ENCODE results near the gene TANC1.

Gene TANC1

DNA sequence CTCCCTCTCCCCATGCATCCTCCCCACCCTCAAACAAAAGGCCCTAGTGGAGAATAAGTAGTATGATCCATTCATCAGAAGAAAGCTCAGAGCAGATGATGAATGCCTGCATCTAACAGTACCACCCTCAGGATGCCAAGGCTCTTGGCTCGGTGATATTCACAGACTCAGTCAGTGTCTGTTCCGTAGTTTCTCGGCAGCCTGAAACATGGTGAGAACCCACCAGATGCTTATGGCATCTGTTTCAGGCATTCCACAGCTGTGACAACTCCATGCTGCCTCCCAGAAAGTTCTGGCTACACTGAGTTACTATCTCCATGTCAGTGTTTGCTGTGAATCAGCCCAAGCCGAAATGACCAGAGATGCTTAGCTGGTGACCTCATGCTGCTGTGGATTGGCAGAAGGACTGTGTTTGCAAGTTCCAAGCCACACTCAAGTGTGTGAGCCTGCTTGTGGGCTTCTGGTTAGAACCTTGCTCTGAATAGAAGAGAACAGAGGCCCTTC, 234.2 kb downstream of the TANC1 start:
- Histone ChIP-seq H3K9me3 (ENCODE audit: control insufficient read depth, insufficient read depth, low read length) (no peaks in the 10 kb centered on the region), H3K36me3 (ENCODE audit: insufficient read depth, low read length) (peaks cover 2% of the 10 kb centered on the region; the same call in 1 of the 2 replicates), H3K9ac (ENCODE audit: low read depth, low read length) (no peak overlapping the region), H3K4me1 (ENCODE audit: insufficient read depth, low read length) (no peaks in the 10 kb centered on the region; the same call in 1 of the 2 replicates)

- Histone ChIP-seq H3K36me3 (ENCODE audit: insufficient read depth, low read length) (peaks cover 2% of the 10 kb centered on the region; the same call in 1 of the 2 replicates), H3K4me1 (ENCODE audit: insufficient read depth, low read length) (no peaks in the 10 kb centered on the region; the same call in 1 of the 2 replicates), H3K9ac (ENCODE audit: low read depth, low read length) (no peak overlapping the region), H3K9me3 (ENCODE audit: control insufficient read depth, insufficient read depth, low read length) (no peaks in the 10 kb centered on the region)
Observed at GRCh38 chr2:159204381-159205144, 236.1 kb downstream of the TANC1 start.

DNA sequence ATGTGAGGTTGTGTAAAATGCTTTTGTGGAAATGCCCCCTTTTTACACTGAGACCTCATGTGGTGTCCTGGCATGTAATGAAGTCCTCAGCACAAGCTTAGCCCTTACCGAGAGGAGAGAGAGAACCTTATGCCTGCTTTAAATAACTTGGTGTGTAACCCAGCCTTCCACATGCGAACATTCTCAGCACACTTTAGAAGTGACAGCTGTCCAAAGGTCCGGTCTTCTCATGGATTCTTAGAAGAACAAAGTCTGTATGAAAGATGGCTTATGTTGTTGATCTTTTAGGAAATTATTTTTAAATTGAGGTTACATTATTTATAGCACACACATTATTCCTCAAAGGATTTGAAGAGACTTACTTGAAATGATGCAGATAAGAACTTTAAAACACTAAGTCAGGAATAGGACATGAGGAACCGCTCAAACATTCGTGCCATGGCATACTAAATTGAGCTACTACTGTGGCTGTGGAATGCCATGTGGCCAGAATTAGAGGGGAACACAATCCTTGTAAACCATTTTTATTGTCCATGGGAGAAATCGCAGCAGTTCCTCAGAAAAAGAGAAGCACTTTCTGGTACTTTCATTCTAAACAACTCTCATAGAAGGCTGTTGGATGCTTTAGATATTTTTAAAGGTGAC, 238.4 kb downstream of the TANC1 start:
- Histone ChIP-seq H3K36me3 (ENCODE audit: insufficient read depth, low read length) (peaks cover 2% of the 10 kb centered on the region; the same call in 1 of the 2 replicates), H3K9me3 (ENCODE audit: control insufficient read depth, insufficient read depth, low read length) (no peaks in the 10 kb centered on the region), H3K9ac (ENCODE audit: low read depth, low read length) (no peak overlapping the region), H3K4me1 (ENCODE audit: insufficient read depth, low read length) (peaks cover 6% of the 10 kb centered on the region; the same call in 1 of the 2 replicates)

- no peak overlapping the region for H3K9ac ChIP-seq (ENCODE audit: low read depth, low read length)
- H3K9me3 ChIP-seq (ENCODE audit: control insufficient read depth, insufficient read depth, low read length), result no peaks in the 10 kb centered on the region
- H3K36me3 ChIP-seq (ENCODE audit: insufficient read depth, low read length), result peaks cover 2% of the 10 kb centered on the region; the same call in 1 of the 2 replicates
- peaks cover 13% of the 10 kb centered on the region for H3K4me1 ChIP-seq (ENCODE audit: insufficient read depth, low read length)
Observed at GRCh38 chr2:159208438-159208837, 240.0 kb downstream of the TANC1 start.

- H3K9ac ChIP-seq (ENCODE audit: low read depth, low read length), result no peak overlapping the region
Observed at GRCh38 chr2:159209341-159210306, 241.2 kb downstream of the TANC1 start.

DNA sequence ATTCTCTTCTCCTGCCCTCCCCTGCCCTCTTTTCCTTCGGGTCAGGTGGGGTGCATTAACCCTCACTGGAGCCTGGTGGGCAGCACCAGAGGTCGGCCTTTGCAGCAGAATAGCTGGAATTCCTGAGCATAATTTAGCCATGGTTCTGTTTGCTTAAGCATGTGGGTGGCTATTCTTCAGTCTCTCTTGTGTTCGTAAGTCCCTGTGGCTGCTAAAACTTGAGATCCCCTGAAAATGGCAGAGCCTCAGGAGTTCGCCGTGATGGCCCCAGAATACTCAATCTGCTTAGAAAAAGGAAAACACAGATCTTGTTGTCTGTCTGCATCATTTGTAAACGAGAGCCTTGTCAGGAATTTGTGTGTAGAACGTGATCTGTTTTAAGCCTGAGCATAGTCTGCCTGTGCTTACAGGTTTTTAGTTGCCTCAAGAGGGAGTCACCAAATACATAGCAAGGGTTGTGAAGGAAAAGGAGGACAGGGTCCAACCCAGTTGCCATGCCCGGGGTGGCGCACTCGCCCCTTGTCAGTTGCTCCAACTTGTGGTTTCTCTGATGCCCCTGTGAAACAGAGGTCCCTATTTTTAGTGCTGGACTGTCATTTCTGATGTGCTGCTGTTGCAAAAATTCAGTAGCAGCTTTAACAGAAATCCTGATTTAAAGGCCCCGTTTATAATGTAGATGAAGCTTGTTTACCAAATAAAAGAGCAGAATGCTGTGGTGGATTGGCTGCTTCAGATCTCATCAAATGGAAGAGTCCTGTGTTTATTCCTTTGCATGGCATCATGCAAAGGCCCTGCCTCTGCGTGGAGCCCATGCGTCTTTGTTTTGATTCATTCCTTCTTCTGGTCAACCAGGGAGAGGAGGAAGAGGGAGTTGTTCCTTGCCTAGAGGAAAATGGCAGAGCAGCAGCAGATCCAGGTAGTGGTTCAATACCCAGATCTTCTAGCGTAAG, 243.3 kb downstream of the TANC1 start:
- Histone ChIP-seq H3K4me1 (ENCODE audit: insufficient read depth, low read length) (peaks cover 13% of the 10 kb centered on the region), H3K36me3 (ENCODE audit: insufficient read depth, low read length) (peaks cover 5% of the 10 kb centered on the region), H3K9me3 (ENCODE audit: control insufficient read depth, insufficient read depth, low read length) (no peaks in the 10 kb centered on the region)

More at GRCh38 chr2:159209341-159210306, 241.2 kb downstream of the TANC1 start:
- Histone ChIP-seq H3K36me3 (ENCODE audit: insufficient read depth, low read length) (peaks cover 5% of the 10 kb centered on the region), H3K9me3 (ENCODE audit: control insufficient read depth, insufficient read depth, low read length) (no peaks in the 10 kb centered on the region), H3K4me1 (ENCODE audit: insufficient read depth, low read length) (peaks cover 13% of the 10 kb centered on the region)

GRCh38 chr2:159213296-159213695, 244.9 kb downstream of the TANC1 start:
- Histone ChIP-seq H3K4me1 (ENCODE audit: insufficient read depth, low read length) (peaks cover 13% of the 10 kb centered on the region), H3K9ac (ENCODE audit: low read depth, low read length) (no peak overlapping the region), H3K9me3 (ENCODE audit: control insufficient read depth, insufficient read depth, low read length) (no peaks in the 10 kb centered on the region), H3K36me3 (ENCODE audit: insufficient read depth, low read length) (peaks cover 3% of the 10 kb centered on the region)

More for the DNA sequence above, 243.3 kb downstream of the TANC1 start:
- peak overlapping the region; percentile 14; the same call in 1 of the 2 replicates for H3K9ac ChIP-seq (ENCODE audit: low read depth, low read length)

DNA sequence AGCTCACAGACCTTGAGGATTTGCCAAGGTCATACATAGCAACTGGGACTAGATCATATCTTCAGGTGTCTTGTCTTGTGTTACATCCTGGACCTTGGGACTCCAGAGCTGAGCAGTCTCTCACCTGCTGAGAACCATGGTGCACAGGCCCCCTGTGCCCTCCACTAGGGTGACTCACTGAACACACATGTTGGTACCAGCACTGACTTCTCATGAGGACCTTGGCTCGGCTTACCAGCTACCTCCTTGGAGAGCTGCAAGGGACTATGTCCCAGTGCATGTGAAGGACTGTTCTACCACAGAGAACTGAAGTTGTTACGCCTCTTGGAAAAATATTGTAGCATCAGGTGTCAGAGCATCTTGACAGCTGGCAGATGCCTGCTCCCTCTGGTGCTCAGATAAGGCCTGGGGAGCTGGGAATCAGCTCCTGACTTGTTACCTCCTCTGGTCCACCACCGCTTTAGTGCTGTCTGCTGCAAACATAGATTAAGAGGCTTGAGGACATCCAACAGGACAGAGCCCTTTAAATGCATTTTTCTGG, 246.0 kb downstream of the TANC1 start:
- H3K9ac ChIP-seq (ENCODE audit: low read depth, low read length), result no peak overlapping the region
- H3K36me3 ChIP-seq (ENCODE audit: insufficient read depth, low read length), result peaks cover 3% of the 10 kb centered on the region
- H3K4me1 ChIP-seq (ENCODE audit: insufficient read depth, low read length), result peaks cover 13% of the 10 kb centered on the region
- no peaks in the 10 kb centered on the region for H3K9me3 ChIP-seq (ENCODE audit: control insufficient read depth, insufficient read depth, low read length)

GRCh38 chr2:159215116-159215515, 246.7 kb downstream of the TANC1 start:
- no peak overlapping the region for H3K9ac ChIP-seq (ENCODE audit: low read depth, low read length)
- no peaks in the 10 kb centered on the region for H3K9me3 ChIP-seq (ENCODE audit: control insufficient read depth, insufficient read depth, low read length)
- peaks cover 13% of the 10 kb centered on the region for H3K4me1 ChIP-seq (ENCODE audit: insufficient read depth, low read length)
- H3K36me3 ChIP-seq (ENCODE audit: insufficient read depth, low read length), result peaks cover 3% of the 10 kb centered on the region

DNA sequence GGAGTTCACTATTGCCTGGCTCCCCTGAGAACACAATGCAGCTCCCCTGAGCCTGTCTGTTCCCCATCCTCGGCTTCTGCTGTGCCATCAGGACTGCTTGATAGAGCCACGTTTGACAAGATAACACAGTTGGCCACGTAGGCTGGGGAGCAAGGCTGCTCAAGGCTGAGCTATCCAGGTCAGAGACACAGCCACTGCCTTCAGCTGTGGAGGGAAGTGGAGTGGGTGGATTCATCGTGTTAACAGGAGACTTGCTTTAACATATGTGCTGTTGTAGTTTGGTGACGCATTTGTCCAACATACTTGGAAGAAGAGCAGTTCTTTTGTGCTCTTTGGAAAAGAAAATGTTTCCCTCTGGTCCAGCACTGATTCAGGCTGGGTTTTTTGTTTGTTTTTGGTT, 249.2 kb downstream of the TANC1 start:
- Histone ChIP-seq H3K9me3 (ENCODE audit: control insufficient read depth, insufficient read depth, low read length) (no peaks in the 10 kb centered on the region), H3K36me3 (ENCODE audit: insufficient read depth, low read length) (peaks cover 3% of the 10 kb centered on the region), H3K4me1 (ENCODE audit: insufficient read depth, low read length) (no peaks in the 10 kb centered on the region), H3K9ac (ENCODE audit: low read depth, low read length) (no peak overlapping the region)

DNA sequence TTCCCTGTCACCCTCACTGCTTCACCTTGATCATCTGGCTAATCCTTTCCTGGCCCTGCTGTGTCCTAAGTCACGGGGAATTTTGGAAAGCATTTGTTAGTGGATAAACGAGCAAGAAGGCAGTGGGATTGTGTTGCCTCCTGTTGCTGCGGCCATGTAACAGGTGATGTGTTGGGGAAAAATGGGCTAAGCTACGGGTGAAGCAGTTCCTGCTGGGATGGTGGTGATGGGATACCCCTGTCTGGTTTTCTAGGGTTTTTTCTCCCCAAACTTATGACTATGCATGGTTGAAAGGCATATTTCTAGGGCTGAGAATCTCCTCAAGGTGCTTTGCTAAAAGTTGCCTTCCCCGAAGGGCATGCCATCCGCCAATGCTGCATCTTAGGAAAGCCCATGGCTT, 249.9 kb downstream of the TANC1 start:
- H3K9me3 ChIP-seq (ENCODE audit: control insufficient read depth, insufficient read depth, low read length), result no peaks in the 10 kb centered on the region
- no peaks in the 10 kb centered on the region for H3K4me1 ChIP-seq (ENCODE audit: insufficient read depth, low read length)
- H3K36me3 ChIP-seq (ENCODE audit: insufficient read depth, low read length), result peaks cover 3% of the 10 kb centered on the region
- H3K9ac ChIP-seq (ENCODE audit: low read depth, low read length), result no peak overlapping the region

DNA sequence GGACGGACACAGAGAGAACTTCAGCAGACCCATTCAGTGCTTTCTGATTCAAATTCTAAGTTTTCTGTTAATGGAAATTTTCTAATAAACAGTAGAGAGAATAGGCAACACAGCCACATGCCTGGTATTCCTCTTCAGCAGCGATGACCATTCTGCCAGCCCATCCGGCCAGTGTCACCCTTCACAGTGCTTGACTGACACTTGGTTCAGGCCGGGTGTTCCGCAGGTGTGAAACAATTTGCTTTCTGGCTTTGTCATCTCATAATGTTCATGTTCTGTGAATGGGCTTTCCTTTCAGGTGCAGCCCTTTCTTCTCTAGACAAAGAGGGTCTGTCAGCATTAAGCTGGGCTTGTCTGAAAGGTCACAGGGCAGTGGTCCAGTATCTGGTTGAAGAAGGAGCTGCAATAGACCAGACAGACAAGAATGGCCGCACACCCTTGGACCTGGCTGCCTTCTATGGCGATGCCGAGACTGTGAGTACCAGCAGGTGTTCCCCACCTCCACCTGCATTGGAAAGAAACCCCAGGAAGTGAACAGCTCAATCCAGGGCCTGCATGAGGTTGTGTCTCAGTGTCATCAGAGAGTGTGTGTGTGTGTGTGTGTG, 251.1 kb downstream of the TANC1 start:
- H3K36me3 ChIP-seq (ENCODE audit: insufficient read depth, low read length), result no peaks in the 10 kb centered on the region; the same call in 1 of the 2 replicates
- no peaks in the 10 kb centered on the region for H3K9me3 ChIP-seq (ENCODE audit: control insufficient read depth, insufficient read depth, low read length)
- H3K9ac ChIP-seq (ENCODE audit: low read depth, low read length), result no peak overlapping the region
- no peaks in the 10 kb centered on the region for H3K4me1 ChIP-seq (ENCODE audit: insufficient read depth, low read length)

Measured in ES-I3 (cell line).